Measurements from ENCODE around the gene DPAGT1. TPM values are rescaled to one million over a fixed set of nuclear protein-coding genes. Genes with fewer than 3 reads are reported as not detected.
A peak's percentile ranks its signal among the peaks of the same experiment; 100 is the strongest.

DPAGT1 gene
- 10 to 100 TPM; 21.7 to 54.2 (median 43.9) TPM for total RNA-seq
- 17.4 TPM for total RNA-seq (2013)
- 7.5 to 42.0 (median 16.7) reads per million in 29 experiments for total RNA-seq

GRCh38 chr11:119101759-119102423 is at the start of gene DPAGT1:
DPAGT1 (minus strand) TSS chr11:119101853; CDS start chr11:119101655, 198 bp downstream.
- H3K27me3 Mint-ChIP-seq, result no peaks in the 10 kb centered on the region
- Histone ChIP-seq H3K4me3 (ENCODE audit: control insufficient read depth in 1 of 2, extremely low read depth in 1 of 2, low read length in 1 of 2) (peak within 1 kb of the TSS; percentile 83 to 98), H3K27me3 (replicated peaks in 1 of 2; ENCODE audit: control insufficient read depth in 2 of 2, extremely low read depth in 1 of 2, insufficient read depth in 2 of 2, low read length in 1 of 2) (no peaks in the 10 kb centered on the region), H3K4me1 (ENCODE audit: control insufficient read depth in 1 of 2, extremely low read depth in 1 of 2, insufficient read depth in 2 of 2, low read length in 2 of 2) (peaks cover 16 to 35% of the 10 kb centered on the region in 2 experiments), H3K36me3 (ENCODE audit: control insufficient read depth in 2 of 2, extremely low read depth in 1 of 2, insufficient read depth in 1 of 2, low read length in 1 of 2) (peaks cover 0 to 18% of the 10 kb centered on the region in 2 donors), H3K9me3 (no peaks in the 10 kb centered on the region), H3K27ac (ENCODE audit: low read length) (peak within 1 kb of the TSS; percentile 87)
- ATAC-seq (replicated peaks in 1 of 4) (peak; percentile 85 to 90 (median 86)), DNase-seq (peak; percentile 70 to 89 (median 80))
- H3K4me3 Mint-ChIP-seq, result peak within 1 kb of the TSS; percentile 86 to 98 (median 97)
- H3K4me1 Mint-ChIP-seq, result peaks cover 39 to 57% (median 53%) of the 10 kb centered on the region in 3 donors
- H3K9me3 Mint-ChIP-seq, result no peaks in the 10 kb centered on the region
- WGBS (ENCODE audit: insufficient coverage), result 0% methylated on average over 15 of the region's 32 CpGs
- CTCF ChIA-PET, result interaction anchor here (0.6 to 1.5 kb wide), 15 partner anchors 9 to 348 kb away, joined by 3 to 24 read pairs (median 4); partner anchors contain the start of genes VPS11 (in 2 of the 2), CBL (in 1 of the 2), HINFP (in 1 of the 2) and HMBS (in 1 of the 2)
- POLR2A ChIA-PET, result interaction anchor here (0.5 to 1.5 kb wide), 13 partner anchors 7 to 849 kb away, joined by 3 to 21 read pairs (median 5); partner anchors contain the start of genes RPS25 (in 2 of the 2), HINFP (in 1 of the 2), HMBS (in 1 of the 2) and TRAPPC4 (in 1 of the 2)
- H3K36me3 Mint-ChIP-seq, result peaks cover 19% of the 10 kb centered on the region
- peak within 1 kb of the TSS; percentile 99 to 100 for H3K27ac Mint-ChIP-seq

GRCh38 chr11:119149786-119150275 is 48.2 kb upstream of the DPAGT1 start:
- H3K27me3 Mint-ChIP-seq, result peaks cover 22 to 40% of the 10 kb centered on the region in 2 donors
- H3K9me3 Mint-ChIP-seq, result no peaks in the 10 kb centered on the region
- Histone ChIP-seq H3K27ac (ENCODE audit: low read length) (no peak overlapping the region), H3K27me3 (replicated peaks in 1 of 2; ENCODE audit: control insufficient read depth in 2 of 2, extremely low read depth in 1 of 2, insufficient read depth in 2 of 2, low read length in 1 of 2) (peaks cover 0 to 59% of the 10 kb centered on the region in 2 experiments), H3K36me3 (ENCODE audit: control insufficient read depth in 2 of 2, extremely low read depth in 1 of 2, insufficient read depth in 1 of 2, low read length in 1 of 2) (no peaks in the 10 kb centered on the region), H3K9me3 (no peaks in the 10 kb centered on the region), H3K4me3 (ENCODE audit: control insufficient read depth in 1 of 2, extremely low read depth in 1 of 2, low read length in 1 of 2) (peak overlapping the region in 1 of 2 donors; percentile 44), H3K4me1 (ENCODE audit: control insufficient read depth in 1 of 2, extremely low read depth in 1 of 2, insufficient read depth in 2 of 2, low read length in 2 of 2) (peaks cover 0 to 21% of the 10 kb centered on the region in 2 experiments)
- 47% methylated on average over 32 of the region's 33 CpGs for WGBS (ENCODE audit: insufficient coverage)
- no peak overlapping the region for H3K27ac Mint-ChIP-seq
- POLR2A ChIA-PET, result interaction anchor here in 1 of 2 donors (0.6 kb wide), 1 partner anchor 15 kb away, joined by 4 read pairs; no protein-coding TSS in a partner anchor
- DNase-seq (no peak), ATAC-seq (replicated peaks in 1 of 4) (no peak)
- H3K36me3 Mint-ChIP-seq, result no peaks in the 10 kb centered on the region
- H3K4me3 Mint-ChIP-seq, result peak overlapping the region; percentile 34 to 70 (median 55)
- CTCF ChIA-PET, result interaction anchor here in 1 of 2 donors (0.7 kb wide), 1 partner anchor 124 kb away, joined by 3 read pairs; no protein-coding TSS in a partner anchor
- peaks cover 10 to 15% (median 13%) of the 10 kb centered on the region in 3 donors for H3K4me1 Mint-ChIP-seq

DNA sequence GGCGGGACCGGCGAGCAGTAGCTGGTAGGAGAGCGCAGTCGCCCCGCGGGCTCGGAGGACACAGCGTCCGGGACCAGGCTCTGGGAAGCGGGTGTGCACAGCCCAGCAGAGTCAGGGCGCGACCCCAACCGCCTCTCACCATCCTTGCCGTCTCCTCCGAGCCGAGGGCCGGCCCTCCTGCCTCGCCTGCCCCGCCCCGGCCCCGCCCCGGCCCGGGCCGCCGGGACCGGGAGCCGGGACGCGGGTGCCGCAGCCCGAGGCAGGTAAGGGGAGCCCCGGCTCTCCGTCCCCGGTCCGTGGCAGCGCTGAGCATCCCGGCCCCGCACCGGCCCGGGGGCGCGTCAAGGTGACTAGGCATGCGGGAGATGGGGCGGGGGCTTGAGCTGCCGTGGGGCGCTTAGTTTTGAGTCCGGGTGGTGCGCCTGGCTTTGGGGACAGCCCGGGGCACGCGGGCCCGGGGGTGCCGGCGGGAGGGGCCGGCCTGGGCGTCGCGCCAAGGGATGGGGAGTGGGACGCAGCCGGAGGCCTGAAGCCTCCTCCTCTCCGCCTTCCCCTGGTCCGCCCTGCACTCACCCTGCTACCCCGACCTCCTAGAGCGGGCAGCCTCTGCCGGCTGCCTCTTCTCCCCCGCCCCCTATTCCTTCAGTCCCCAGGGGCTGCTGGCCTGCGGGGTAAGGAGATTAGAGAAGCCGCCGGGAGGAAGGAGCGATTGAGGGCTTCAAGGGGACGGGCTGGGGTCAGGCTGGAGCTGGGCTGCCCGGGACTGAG is 47.5 kb upstream of the DPAGT1 start, which contains the start of gene ABCG4:
ABCG4 (plus strand) TSS at position 35 of the 768 bp plus-strand sequence. CDS start 914 bp downstream, outside the sequence.
- Mint-ChIP-seq H3K4me1 (peaks cover 10 to 15% (median 13%) of the 10 kb centered on the region in 3 donors), H3K27me3 (peaks cover 22 to 45% of the 10 kb centered on the region in 2 donors), H3K36me3 (no peaks in the 10 kb centered on the region), H3K27ac (peak within 1 kb of the TSS in 1 of 2 donors; percentile 39), H3K4me3 (peak within 1 kb of the TSS; percentile 68 to 75 (median 70)), H3K9me3 (no peaks in the 10 kb centered on the region)
- H3K36me3 ChIP-seq (ENCODE audit: control insufficient read depth in 2 of 2, extremely low read depth in 1 of 2, insufficient read depth in 1 of 2, low read length in 1 of 2), result no peaks in the 10 kb centered on the region
- CTCF ChIA-PET, result interaction anchor here in 1 of 2 donors (0.7 kb wide), 1 partner anchor 124 kb away, joined by 3 read pairs; no protein-coding TSS in a partner anchor
- no peak within 1 kb of the TSS for H3K27ac ChIP-seq (ENCODE audit: low read length)
- no peaks in the 10 kb centered on the region for H3K9me3 ChIP-seq
- H3K4me3 ChIP-seq (ENCODE audit: control insufficient read depth in 1 of 2, extremely low read depth in 1 of 2, low read length in 1 of 2), result peak within 1 kb of the TSS; percentile 44 to 67
- POLR2A ChIA-PET, result no interaction called here
- peaks cover 0 to 61% of the 10 kb centered on the region in 2 experiments for H3K27me3 ChIP-seq (replicated peaks in 1 of 2; ENCODE audit: control insufficient read depth in 2 of 2, extremely low read depth in 1 of 2, insufficient read depth in 2 of 2, low read length in 1 of 2)
- peak in 13 of 35 experiments; percentile 7 to 40 (median 16) for DNase-seq
- 2% methylated on average over 66 of the region's 73 CpGs for WGBS (ENCODE audit: insufficient coverage)
- peaks cover 0 to 21% of the 10 kb centered on the region in 2 experiments for H3K4me1 ChIP-seq (ENCODE audit: control insufficient read depth in 1 of 2, extremely low read depth in 1 of 2, insufficient read depth in 2 of 2, low read length in 2 of 2)
- peak; percentile 60 to 67 (median 64) for ATAC-seq (replicated peaks in 1 of 4)

- no peaks in the 10 kb centered on the region for H3K36me3 Mint-ChIP-seq
- Histone ChIP-seq H3K9me3 (no peaks in the 10 kb centered on the region), H3K4me3 (ENCODE audit: control insufficient read depth in 1 of 2, extremely low read depth in 1 of 2, low read length in 1 of 2) (peak overlapping the region; percentile 44 to 67), H3K27me3 (replicated peaks in 1 of 2; ENCODE audit: control insufficient read depth in 2 of 2, extremely low read depth in 1 of 2, insufficient read depth in 2 of 2, low read length in 1 of 2) (peaks cover 0 to 62% of the 10 kb centered on the region in 2 experiments), H3K27ac (ENCODE audit: low read length) (no peak overlapping the region), H3K4me1 (ENCODE audit: control insufficient read depth in 1 of 2, extremely low read depth in 1 of 2, insufficient read depth in 2 of 2, low read length in 2 of 2) (peaks cover 0 to 21% of the 10 kb centered on the region in 2 experiments), H3K36me3 (ENCODE audit: control insufficient read depth in 2 of 2, extremely low read depth in 1 of 2, insufficient read depth in 1 of 2, low read length in 1 of 2) (no peaks in the 10 kb centered on the region)
- H3K9me3 Mint-ChIP-seq, result no peaks in the 10 kb centered on the region
- H3K27ac Mint-ChIP-seq, result no peak overlapping the region
- WGBS (ENCODE audit: insufficient coverage), result 1% methylated on average over 15 of the region's 16 CpGs
- peaks cover 10 to 15% (median 13%) of the 10 kb centered on the region in 3 donors for H3K4me1 Mint-ChIP-seq
- peak overlapping the region; percentile 68 to 75 (median 70) for H3K4me3 Mint-ChIP-seq
- ChIA-PET CTCF (no interaction called here), POLR2A (no interaction called here)
- H3K27me3 Mint-ChIP-seq, result peaks cover 24 to 45% of the 10 kb centered on the region in 2 donors
- DNase-seq (no peak), ATAC-seq (replicated peaks in 1 of 4) (no peak)
These were observed 47.0 kb upstream of the DPAGT1 start for GRCh38 chr11:119148720-119149017.

DNA sequence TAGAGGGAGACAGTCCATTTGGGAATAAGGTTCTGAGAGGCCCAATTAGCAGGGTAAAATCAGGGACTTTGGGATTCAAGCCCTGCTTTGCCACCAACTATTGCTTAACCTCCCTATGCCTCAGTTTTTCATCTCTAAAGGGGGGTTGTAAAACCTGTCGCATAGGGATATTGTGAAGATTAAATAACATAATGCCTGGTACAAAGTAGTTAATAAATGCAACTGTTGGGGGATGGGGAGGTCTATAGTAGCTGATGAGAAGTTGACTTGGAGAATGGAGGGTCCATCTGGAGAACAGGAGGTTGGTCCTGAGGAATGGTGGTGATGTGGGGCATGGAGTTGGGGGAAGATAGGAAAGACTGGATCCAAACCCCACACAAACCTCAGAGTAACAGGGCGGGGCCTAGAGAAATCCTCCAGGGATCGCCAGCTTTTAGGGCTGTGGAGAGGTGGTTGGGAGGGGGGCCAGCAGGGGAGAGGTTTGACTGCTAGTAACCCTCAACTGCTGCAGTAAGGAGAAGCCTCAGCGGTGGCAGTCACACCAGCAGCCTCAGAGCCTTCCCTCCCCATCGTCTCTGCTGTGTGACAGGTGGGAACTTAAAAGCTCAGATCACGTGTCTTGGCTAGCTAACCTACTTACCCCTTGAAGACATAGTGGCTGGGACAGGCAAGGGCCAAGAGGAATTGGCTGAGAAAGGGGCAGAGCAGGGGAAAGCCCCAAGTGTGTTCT is 46.1 kb upstream of the DPAGT1 start:
- Mint-ChIP-seq H3K36me3 (no peaks in the 10 kb centered on the region), H3K4me1 (peaks cover 10 to 15% (median 13%) of the 10 kb centered on the region in 3 donors), H3K27me3 (peaks cover 28 to 44% of the 10 kb centered on the region in 2 donors), H3K27ac (peak overlapping the region in 1 of 2 donors; percentile 39), H3K4me3 (peak overlapping the region; percentile 68 to 75 (median 70)), H3K9me3 (no peaks in the 10 kb centered on the region)
- WGBS (ENCODE audit: insufficient coverage), result 73% methylated on average over 2 of the region's 6 CpGs
- Histone ChIP-seq H3K27ac (ENCODE audit: low read length) (no peak overlapping the region), H3K4me1 (ENCODE audit: control insufficient read depth in 1 of 2, extremely low read depth in 1 of 2, insufficient read depth in 2 of 2, low read length in 2 of 2) (peaks cover 0 to 21% of the 10 kb centered on the region in 2 experiments), H3K36me3 (ENCODE audit: control insufficient read depth in 2 of 2, extremely low read depth in 1 of 2, insufficient read depth in 1 of 2, low read length in 1 of 2) (no peaks in the 10 kb centered on the region), H3K27me3 (replicated peaks in 1 of 2; ENCODE audit: control insufficient read depth in 2 of 2, extremely low read depth in 1 of 2, insufficient read depth in 2 of 2, low read length in 1 of 2) (peaks cover 0 to 66% of the 10 kb centered on the region in 2 experiments), H3K4me3 (ENCODE audit: control insufficient read depth in 1 of 2, extremely low read depth in 1 of 2, low read length in 1 of 2) (no peak overlapping the region), H3K9me3 (no peaks in the 10 kb centered on the region)
- ChIA-PET POLR2A (interaction anchor here in 1 of 2 donors (0.7 kb wide), 1 partner anchor 53 kb away, joined by 3 read pairs; no protein-coding TSS in a partner anchor), CTCF (interaction anchor here in 1 of 2 donors (1.1 to 1.3 kb wide), 2 partner anchors 9 to 47 kb away, joined by 3 to 4 read pairs; no protein-coding TSS in a partner anchor)
- ATAC-seq (replicated peaks in 1 of 4), result peak in 2 of 4 experiments; percentile 29 to 60
- DNase-seq, result peak in 2 of 35 experiments; percentile 7 to 40
